Liver (tissue), 3 donors: ENCODE data around the gene FLT3LG.

Experiments used
- ATF3 ChIP-seq: IDR thresholded peaks from 2 replicates; pipeline ENCODE4 v1.6.1; 2016; ENCODE audit warnings: antibody characterized with exemption
- CTCF ChIP-seq: fragments of 150-350 bp; IDR thresholded peaks from 2 replicates; pipeline ENCODE4 v1.5.1; 2017; ENCODE audit warnings: improper control_type of control experiment, low read depth, low read length; ENCODE audit not compliant: missing input control
- FOXA1 ChIP-seq: IDR thresholded peaks from 2 replicates; pipeline ENCODE4 v1.6.1; 2016; ENCODE audit warnings: antibody characterized with exemption
- GABPA ChIP-seq, 2 donors: IDR thresholded peaks in 1 of 2; conservative IDR thresholded peaks in 1 of 2; 2 replicates each; pipeline ENCODE4 v1.6.1; 2016; ENCODE audit warnings: antibody characterized with exemption in 2 of 2, mild to moderate bottlenecking in 1 of 2, moderate library complexity in 1 of 2
- JUND ChIP-seq, 2 donors: IDR thresholded peaks; 2 replicates each; pipeline ENCODE4 v1.6.1; 2016; ENCODE audit warnings: antibody characterized with exemption in 2 of 2
- MAX ChIP-seq: IDR thresholded peaks from 2 replicates; pipeline ENCODE4 v1.6.1; 2016; ENCODE audit warnings: antibody characterized with exemption
- RAD21 ChIP-seq, 2 donors: IDR thresholded peaks; 2 replicates each; pipeline ENCODE4 v1.6.1; 2016; ENCODE audit warnings: antibody characterized with exemption in 2 of 2, mild to moderate bottlenecking in 2 of 2
- REST ChIP-seq: IDR thresholded peaks from 2 replicates; pipeline ENCODE4 v1.6.1; 2016; ENCODE audit warnings: antibody characterized with exemption, mild to moderate bottlenecking
- RXRA ChIP-seq, 2 donors: IDR thresholded peaks; 2 replicates each; pipeline ENCODE4 v1.6.1; 2017 to 2018; ENCODE audit warnings: antibody characterized with exemption in 2 of 2, mild to moderate bottlenecking in 1 of 2
- SP1 ChIP-seq: IDR thresholded peaks from 2 replicates; pipeline ENCODE4 v1.6.1; 2018; ENCODE audit warnings: antibody characterized with exemption, mild to moderate bottlenecking
- YY1 ChIP-seq: IDR thresholded peaks from 2 replicates; pipeline ENCODE4 v1.6.1; 2016; ENCODE audit warnings: antibody characterized with exemption, mild to moderate bottlenecking
- ZBTB33 ChIP-seq: IDR thresholded peaks from 2 replicates; pipeline ENCODE4 v1.6.1; 2016; ENCODE audit warnings: antibody characterized with exemption
- donor health status: healthy.
- donor health status: healthy.

- TF ChIP-seq REST (no peak), CTCF (no peak), JUND (IDR thresholded peaks at IDR 0.05) (no peak), GABPA (IDR thresholded peaks at IDR 0.05 in 1 of 2, conservative IDR thresholded peaks at IDR 0.05 in 1 of 2) (no peak), SP1 (no peak), RXRA (IDR thresholded peaks at IDR 0.05) (no peak), FOXA1 (no peak), ATF3 (no peak), MAX (no peak), YY1 (no peak), RAD21 (IDR thresholded peaks at IDR 0.05) (no peak), ZBTB33 (no peak)
These were observed 42.7 kb upstream of the FLT3LG start for GRCh38 chr19:49431330-49431749.
